Putamen (tissue), 1 donor: ENCODE measurements around the gene FOXC2.
"Not testable (repeated sequence)": the region's sequence is repeated elsewhere in the genome, so short reads cannot be mapped to it uniquely, and the experiment has no call there.

Experiments
- DNase-seq: peaks from one replicate; pipeline ENCODE4 v3.0.0-alpha.2; 2016; ENCODE audit warnings: low spot score

The FOXC2 gene

DNA sequence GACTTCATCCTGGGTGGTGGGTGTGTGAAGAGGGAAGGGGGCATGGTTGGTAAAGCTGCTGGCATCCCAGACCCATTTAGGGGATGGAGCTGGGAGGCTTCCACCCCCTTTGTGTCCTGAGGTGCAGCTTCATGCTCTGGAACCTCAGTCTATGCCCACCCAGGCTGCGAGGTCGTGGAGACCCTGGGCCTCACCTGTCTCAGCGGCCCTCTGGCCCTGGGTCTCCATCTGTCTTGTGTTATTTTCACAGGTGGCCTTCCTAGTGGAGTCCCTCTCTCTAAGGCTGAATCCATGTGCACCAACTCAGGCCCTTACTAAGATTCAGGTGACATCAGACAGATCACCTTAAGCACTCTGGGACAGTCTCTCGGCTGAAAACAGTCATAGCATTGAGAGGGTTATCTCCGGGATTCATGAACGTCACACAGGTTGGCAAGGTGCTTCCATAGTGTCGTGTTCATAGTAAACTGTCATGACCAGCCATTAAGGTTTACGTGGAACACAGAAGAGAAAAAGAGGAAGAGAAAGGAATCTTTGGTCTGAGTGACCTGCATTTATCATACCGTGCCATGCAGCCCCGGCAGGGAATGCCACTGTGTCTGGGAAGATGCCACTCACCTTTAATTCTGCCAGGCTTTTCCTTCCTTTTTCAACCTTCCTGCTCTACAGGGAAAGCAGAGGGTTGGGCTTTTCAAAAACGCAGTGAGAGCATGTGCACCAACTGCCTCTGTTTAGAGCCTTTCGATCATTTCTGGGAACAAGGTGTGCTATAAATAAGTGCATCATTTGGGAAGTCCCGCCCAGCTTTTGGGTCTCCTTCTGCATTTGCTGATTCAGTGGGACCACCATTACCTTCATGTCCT is 7.2 kb downstream of the FOXC2 start:
- no peak for DNase-seq

- DNase-seq, result no peak
Measured at GRCh38 chr16:86574646-86575045, 8.0 kb downstream of the FOXC2 start.

DNA sequence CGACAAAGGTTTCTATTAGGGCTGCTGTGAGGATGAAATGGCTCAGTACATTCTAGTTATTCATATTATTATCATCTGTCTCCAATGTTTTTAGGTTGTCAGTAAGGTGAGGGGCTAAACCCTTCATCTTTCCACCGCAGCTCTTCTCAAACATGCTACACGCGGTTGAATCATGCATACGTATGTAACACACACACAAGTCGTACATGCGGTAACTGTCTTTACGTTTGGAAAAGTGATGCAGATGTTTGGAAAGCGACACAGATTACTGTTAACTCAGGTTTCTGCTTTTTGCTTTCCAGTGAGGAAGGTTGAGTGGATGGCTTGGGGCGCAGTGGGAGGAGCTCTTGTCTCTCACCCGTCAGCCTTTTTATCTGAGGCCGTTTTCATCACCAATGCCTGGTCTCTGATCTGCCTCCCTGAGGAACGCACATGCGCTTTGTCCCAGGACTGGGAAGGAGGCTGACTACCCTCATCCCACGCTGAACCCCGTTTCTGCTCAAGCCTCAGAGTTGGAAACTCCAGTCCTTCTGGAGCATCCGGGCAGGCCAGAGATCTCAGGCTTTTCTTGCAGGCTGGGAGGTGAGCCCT is 8.6 kb downstream of the FOXC2 start:
- DNase-seq, result no peak

DNA sequence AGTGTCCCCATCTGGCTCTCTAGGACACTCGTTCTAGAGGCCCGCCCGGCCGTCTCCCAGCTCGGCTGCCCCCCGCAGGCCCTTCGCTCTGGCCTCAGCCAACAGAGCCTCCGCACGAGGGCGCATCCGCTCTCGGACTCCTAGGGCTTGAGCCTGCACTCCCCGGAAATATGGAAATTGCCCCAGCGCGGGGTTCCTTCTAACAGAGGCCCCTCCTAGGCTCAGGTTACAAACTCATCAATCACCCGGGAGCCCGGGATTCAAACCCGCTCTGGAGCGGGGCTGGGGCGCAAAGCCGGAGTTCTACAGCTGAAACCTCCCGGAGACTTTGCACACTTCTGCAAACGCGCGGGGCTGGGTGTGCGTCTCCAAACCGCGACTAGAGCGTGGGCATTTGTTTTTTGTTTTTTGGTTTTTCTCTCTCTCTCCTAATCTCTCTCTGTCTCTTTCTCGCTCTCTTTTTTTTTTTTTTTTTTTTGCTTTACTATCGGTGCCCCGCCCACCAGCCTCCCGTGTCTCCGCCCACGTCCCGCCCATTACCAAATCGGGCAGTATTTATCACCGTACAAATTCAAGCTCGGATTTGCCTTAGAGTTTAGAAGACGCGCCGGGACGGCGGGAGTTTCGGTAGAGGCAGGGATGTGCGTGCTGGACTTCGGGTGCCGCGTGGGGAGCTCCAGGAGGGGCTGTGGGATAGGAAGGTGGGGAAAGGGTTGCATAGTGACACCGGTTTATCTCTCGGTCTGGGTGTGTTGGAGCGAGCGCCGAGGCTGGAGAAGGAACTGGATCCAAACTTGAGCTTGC is 9.3 kb downstream of the FOXC2 start:
- no peak for DNase-seq

DNA sequence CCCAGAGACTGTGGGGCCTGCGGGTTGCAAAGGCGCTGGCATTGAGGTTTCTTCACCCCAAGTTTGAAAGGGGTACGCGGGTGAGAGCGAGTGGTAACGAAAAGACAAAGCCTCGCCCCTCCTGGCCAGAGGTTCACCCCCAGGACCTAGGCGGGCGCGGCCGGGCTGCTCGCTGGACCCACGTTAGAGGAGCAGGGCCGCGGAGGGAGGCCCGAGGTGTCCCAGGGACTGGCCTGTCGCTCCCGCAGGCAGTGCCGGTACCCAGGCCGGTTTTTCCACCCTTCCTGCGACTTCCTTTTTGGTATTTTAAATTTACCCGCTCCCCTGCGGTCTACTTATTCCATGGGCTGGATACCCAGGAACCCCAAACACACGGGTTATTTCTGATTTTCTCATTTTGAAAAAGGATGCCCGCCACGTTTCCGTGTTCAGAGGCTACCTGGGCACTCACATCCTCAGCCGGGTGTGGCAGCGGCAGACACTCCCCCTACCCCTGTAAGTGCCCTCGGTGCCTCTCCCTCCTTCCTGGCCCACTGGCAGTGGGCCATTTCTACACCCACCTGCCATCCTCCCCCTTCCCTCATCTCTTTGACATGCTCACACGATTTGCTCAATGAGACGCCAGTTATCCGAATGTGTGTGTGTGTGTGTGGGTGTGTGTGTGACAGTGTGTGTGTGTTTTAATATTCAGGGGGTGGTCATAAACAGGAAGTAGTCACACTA is 10.1 kb downstream of the FOXC2 start:
- DNase-seq, result no peak

DNA sequence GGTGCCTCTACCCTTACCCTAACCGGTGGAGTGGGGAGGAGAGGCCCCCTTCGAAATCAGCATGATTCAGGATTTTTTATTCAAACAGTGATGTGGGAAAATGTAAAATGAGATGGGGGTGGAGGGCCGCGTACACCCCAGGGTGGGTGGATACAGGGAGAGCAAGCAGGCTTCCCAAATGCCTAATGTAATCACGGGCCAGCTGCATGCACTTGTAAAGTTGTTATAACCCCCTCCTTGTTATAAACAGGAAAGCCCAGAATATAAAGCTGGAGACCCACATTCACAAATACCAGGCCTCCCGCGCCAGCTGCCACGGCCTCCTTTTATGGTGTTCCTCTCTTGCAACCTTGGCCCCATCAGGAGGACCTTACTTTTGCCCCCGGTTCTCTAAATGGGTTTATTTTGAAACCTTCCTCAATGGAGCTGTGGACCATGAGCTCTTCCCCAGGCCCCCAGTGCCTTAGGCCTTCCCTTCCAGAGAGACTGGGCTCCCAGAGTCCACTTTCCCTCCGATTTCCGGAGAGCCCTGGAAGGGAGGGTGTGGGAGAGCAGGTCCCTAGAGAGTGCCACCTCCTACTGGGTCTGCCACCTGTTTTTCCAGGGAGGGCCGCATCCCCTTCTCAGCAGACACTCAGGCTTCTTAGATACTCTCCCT is 10.8 kb downstream of the FOXC2 start:
- no peak for DNase-seq

DNA sequence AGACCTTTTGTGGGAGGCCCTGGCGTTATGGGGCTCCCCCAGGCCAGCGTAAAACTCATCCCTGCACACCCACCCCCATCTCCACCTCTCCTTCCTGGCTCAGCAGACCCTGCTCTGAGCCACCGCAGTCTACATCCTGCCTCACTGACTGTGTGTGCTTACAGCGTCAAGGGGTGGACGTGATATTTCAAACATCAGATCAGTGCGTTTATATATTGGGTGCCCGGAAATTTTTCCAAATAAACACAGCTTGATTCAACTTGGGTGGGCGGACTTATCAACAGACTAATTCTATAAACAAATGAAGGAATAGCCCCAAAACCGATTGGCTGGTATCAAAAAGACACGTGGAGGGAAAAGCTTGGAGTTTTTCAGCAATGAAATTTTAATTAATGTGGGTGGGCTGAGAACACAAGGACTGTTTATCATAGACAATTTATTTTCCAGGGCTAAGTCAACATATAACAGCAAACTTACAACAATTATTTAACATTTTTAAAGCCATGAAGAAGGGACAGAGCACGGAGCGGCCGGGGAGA is 11.5 kb downstream of the FOXC2 start, which contains the start of gene FOXL1:
FOXL1 (plus strand) TSS at position 489 of the 539 bp plus-strand sequence. CDS start 175 bp downstream, outside the sequence.
- DNase-seq, result no peak

GRCh38 chr16:86578611-86579267 is 12.1 kb downstream of the FOXC2 start:
- DNase-seq, result no peak

DNA sequence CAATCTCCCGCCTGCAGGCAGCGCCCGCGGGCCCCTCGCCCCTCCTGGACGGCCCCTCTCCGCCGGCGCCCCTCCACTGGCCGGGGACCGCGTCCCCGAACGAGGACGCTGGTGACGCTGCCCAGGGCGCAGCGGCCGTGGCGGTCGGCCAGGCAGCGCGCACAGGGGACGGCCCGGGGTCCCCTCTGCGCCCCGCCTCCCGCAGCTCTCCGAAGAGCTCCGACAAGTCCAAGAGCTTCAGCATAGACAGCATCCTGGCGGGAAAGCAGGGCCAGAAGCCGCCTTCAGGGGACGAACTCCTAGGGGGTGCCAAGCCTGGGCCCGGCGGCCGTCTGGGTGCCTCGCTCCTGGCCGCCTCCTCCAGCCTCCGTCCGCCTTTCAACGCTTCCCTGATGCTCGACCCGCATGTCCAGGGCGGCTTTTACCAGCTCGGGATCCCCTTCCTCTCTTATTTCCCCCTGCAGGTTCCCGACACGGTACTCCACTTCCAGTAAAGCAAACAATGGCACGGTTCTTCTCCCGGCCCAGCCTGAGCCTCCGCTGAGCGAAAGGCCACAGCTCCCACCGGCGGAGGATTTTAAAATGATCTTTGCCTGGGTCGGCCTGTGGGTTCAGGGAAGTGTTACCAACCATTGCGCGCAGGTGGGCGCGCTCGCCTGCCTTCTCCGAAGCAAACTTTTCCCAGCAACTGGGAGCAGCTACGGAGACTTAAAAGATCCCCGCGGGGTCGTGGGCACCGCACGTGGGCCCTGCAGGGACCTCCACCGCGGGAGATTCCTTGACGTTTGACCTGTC is 12.8 kb downstream of the FOXC2 start:
- DNase-seq, result no peak

DNA sequence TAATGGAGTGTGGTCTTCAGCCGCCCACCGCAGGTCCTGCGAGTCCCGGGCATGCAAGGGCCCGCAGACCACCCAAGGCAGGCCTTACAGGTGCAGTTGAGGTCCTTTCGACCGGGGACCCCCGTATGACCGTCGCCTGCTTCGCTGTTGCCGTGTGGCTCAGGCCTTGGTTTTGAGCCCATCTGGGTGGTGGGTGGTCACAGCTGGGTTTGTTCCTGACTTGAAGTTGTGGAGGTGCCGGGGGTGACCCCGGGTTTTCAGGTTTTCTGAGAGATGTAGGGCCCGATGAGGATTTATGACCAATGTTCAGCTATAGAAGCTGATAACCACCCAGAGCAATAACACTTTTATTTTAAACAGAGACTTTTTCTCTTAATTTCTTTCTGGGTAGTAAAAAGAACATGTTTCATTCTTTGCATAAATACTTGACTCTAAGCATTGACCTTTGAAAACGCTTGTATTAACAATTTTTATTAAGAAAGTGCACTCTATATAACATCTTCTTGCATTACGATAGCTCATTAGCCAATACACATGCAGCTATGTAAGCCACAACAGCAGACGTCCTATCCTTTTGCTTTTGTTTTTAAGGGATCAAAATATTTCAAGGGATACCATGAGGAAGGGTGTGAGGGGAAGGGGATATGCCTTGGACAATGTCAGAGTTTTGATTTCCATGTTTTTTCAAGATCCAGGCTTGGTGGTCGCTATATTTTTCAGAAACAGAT is 13.6 kb downstream of the FOXC2 start:
- no peak for DNase-seq

DNA sequence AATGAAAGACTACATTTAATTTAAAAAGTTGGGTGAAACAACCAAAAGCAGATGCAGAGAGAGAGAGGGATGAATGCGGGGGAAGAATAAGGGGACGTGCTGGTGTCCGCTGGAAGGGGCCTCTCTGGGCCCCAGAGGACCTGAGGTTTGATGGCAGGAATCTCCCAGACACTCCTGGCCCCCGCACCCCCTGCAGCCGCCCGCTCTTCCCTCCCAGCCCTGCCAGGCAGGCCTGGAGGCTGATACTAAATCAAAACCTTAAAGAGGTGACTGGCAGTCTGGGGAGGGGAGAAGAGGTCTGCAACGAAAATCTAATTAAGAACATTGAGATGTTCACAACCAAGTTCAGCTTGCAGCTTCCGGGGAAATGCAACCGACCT is 14.2 kb downstream of the FOXC2 start:
- DNase-seq, result no peak

- no peak for DNase-seq
Measured at GRCh38 chr16:86581458-86581857, 14.8 kb downstream of the FOXC2 start.

DNA sequence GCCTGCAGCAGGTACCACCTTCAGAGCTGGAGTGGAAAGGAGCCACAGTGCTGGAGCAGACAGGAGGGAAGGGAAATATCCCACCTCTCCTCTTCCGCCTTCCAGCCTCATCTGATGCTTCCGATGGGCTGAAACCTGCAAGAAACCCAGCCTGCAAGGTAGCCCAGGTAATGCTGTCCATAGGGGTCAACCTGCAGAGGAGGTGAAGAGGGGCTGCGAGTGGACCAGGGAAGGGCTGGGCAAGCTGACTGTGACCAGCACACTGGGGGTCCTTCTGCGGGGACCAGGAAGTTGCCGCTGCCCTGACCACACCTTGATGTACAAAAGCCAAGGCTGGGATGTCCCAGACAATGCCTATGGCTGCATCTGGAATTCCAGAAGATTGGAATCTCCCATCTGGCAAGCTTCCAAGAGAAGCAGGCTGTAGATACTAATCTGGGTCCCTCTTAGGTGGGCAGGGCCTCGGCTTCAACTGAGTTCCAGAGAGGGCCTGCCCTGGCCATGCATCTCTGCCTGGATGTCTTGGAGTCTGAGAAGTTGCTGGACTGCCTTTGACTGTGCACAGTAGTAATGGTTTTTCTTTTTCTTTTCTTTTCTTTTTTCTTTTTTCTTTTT is 17.5 kb downstream of the FOXC2 start:
- DNase-seq, result no peak

DNA sequence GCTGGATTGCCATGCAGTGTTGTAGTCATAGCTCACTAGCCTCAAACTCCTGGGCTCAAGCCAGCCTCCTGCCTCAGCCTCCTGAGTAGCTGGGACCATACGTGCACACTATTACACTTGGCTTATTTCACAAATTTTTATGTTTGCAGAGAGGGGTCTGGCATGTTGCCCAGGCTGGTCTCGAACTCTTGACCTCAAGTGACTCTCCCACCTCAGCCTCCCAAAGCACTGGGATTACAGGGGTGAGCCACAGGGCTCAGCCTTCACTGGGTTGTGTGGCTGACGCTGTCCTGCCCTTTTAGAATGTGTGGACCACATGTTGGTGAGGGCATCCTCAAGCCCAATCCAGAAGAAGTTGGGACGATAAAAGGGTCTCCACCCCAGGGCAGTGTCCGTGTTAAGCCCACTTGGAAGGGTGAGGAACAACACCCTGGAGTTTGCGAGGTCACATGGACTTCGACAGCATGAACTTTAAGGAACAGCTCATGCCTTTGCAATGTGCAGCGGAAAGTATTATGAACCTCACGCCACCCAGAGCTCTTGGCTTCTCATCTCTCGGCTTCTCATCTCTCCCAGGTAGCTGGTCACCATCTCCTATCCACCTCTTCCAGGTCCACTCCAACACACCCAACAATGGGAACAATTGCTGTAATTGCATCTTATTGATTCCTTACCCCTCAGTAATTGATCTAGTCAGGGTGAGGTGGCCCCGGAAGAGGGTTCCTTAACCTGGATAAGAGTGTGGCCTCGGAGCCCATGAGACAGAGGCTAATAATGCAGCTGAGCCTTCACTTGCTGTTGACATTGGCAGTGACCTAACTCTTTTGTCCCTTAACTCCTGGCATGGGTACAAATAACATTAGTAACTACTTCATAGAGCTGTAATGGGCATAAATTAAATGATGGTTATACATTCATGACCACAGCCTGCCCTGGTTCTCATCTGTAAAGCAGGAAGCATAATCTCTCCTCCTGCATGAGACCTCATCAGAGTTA is 18.4 kb downstream of the FOXC2 start:
- DNase-seq, result no peak

GRCh38 chr16:86585821-86586611 is 19.4 kb downstream of the FOXC2 start:
- DNase-seq, result no peak

DNA sequence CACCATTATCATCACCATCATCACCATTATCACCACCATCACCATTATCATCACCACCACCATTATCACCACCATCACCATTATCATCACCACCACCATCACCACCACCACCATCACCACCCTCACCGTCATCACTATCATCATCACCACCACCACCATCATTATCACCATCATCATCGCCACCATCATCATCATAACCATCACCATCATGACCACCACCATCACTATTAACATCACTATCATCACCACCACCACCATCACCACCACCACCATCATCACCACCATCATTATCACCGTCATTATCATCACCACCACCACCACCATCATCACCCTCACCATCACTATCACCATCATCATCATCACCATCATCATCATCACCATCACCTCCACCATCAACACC is 20.9 kb downstream of the FOXC2 start:
- DNase-seq, result no peak

DNA sequence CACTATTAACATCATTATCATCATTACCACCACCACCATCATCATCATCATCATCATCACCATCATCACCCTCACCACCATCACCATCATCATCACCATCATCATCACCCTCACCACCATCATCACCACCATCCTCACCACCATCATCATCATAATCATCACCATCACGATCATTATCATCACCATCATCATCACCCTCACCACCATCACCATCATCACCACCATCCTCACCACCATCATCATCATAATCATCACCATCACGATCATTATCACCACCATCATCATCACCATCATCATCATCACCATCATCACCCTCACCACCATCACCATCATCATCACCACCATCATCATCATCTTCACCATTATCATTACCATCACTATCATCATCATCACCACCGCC is 21.3 kb downstream of the FOXC2 start:
- DNase-seq, result not testable (repeated sequence)
